ENCODE results near the gene SYTL3. TPM values are rescaled to one million over a fixed set of nuclear protein-coding genes. Genes with fewer than 3 reads are reported as not detected.

The SYTL3 gene
- total and polyA plus RNA-seq, 2 of the 8 experiments (the other 6 are each of a cell fraction or from before 2014, with no cell fraction given): 0.27 to 0.99 TPM

DNA sequence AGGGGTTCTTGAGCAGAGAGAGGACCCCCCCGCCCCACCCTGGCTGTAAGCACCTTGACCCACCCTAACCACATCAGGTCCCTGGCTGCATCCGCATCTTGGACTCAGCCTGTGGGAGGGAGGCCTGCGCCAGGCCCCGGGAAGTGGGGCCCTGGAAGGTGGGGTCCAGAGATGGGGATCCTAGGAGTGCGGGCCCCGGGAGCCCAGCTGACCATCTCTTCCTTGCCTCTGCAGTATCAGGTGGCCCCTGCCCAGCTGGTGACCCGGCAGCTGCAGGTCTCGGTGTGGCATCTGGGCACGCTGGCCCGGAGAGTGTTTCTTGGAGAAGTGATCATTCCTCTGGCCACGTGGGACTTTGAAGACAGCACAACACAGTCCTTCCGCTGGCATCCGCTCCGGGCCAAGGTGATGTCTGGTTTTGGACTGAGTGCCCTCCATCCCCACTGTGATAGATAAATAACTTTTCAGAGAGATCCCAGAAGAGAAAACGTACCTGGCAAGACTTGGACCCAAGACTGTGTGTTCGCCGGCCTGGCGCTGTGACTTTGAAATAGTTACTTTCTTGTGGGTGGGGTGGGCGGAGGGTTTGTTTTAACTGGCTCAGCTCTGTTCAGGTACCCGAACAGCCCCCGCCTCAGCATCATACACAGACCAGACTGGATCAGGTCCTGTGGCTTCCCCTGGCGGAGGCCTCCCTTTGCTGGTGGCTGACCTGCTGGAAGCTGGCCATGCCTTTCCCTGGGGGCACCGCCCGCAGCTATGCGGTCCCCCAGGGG, 107.3 kb downstream of the SYTL3 start:
- Histone ChIP-seq H4K91ac (replicated peaks; ENCODE audit: insufficient read length, low read length) (no peak overlapping the region), H4K5ac (ENCODE audit: insufficient read length, low read depth, low read length) (no peak overlapping the region), H3K9ac (replicated peaks in 1 of 4; ENCODE audit: extremely low read depth in 1 of 4, low read depth in 3 of 4, low read length in 3 of 4) (no peak overlapping the region), H3K9me3 (ENCODE audit: insufficient read depth in 2 of 2, low read depth in 1 of 2, low read length in 1 of 2) (no peaks in the 10 kb centered on the region), H3K4me3 (ENCODE audit: extremely low read depth in 1 of 4, insufficient read depth in 2 of 4, low read depth in 3 of 4, low read length in 4 of 4) (no peak overlapping the region), H2BK15ac (ENCODE audit: low read length) (no peak overlapping the region), H4K8ac (ENCODE audit: extremely low read depth, insufficient read depth, low read length) (peak overlapping the region; percentile 37; the same call in 1 of the 2 replicates), H2BK5ac (ENCODE audit: low read depth, low read length) (0 out of 2 replicates have a peak overlapping the region, but pooled peaks have one; percentile 44), H4K20me1 (replicated peaks in 1 of 2; ENCODE audit: control insufficient read depth in 1 of 2, insufficient read depth in 2 of 2, low read length in 2 of 2) (no peaks in the 10 kb centered on the region), H3K27ac (ENCODE audit: low read depth, low read length) (no peak overlapping the region), H3K79me2 (ENCODE audit: control insufficient read depth in 1 of 2, insufficient read depth in 2 of 2, low read length in 2 of 2) (no peaks in the 10 kb centered on the region), H2AFZ (ENCODE audit: low read length) (no peak overlapping the region), H2AK5ac (ENCODE audit: low read depth, low read length) (no peak overlapping the region), H3K36me3 (ENCODE audit: control insufficient read depth in 2 of 4, insufficient read depth in 4 of 4, low read length in 3 of 4) (no peaks in the 10 kb centered on the region), H3K23ac (ENCODE audit: insufficient read length) (no peak overlapping the region), H3K23me2 (ENCODE audit: low read depth, low read length) (no peaks in the 10 kb centered on the region), H3K4me2 (ENCODE audit: insufficient read depth in 1 of 2, low read depth in 2 of 2, low read length in 2 of 2) (no peak overlapping the region), H3K4ac (replicated peaks; ENCODE audit: insufficient read length, low read depth, low read length) (no peak overlapping the region), H3K79me1 (ENCODE audit: low read depth, low read length) (no peaks in the 10 kb centered on the region), H3K4me1 (replicated peaks in 1 of 4; ENCODE audit: control insufficient read depth in 3 of 4, insufficient read depth in 4 of 4, low read length in 3 of 4) (peaks cover 0 to 24% (median 9%) of the 10 kb centered on the region in 4 experiments; a peak in 6 of 7 replicates), H2BK20ac (ENCODE audit: low read length) (no peak overlapping the region), H3K27me3 (replicated peaks in 1 of 4; ENCODE audit: control insufficient read depth in 3 of 4, extremely low read depth in 1 of 4, insufficient read depth in 3 of 4, low read length in 3 of 4) (no peaks in the 10 kb centered on the region), H2BK12ac (ENCODE audit: low read depth, low read length) (peak overlapping the region; percentile 92; the same call in 1 of the 2 replicates), H3K56ac (replicated peaks; ENCODE audit: insufficient read length, low read depth, low read length) (no peak overlapping the region), H3K14ac (ENCODE audit: insufficient read length) (no peak overlapping the region), H2BK120ac (replicated peaks; ENCODE audit: low read depth, low read length) (peak overlapping the region; percentile 47), H3K18ac (ENCODE audit: extremely low read depth, low read length) (0 out of 2 replicates have a peak overlapping the region, but pooled peaks have one; percentile 68)
- FAIRE-seq (no peak), DNase-seq (ENCODE audit: low read depth in 1 of 2, low spot score in 2 of 2) (no peak)
- ChIA-PET CTCF (ENCODE audit: partially characterized antibody) (interaction anchor here (0.8 to 2.3 kb wide), 8 partner anchors 11 to 218 kb away, joined by 3 to 13 read pairs (median 4); no protein-coding TSS in a partner anchor), POLR2A (ENCODE audit: partially characterized antibody) (interaction anchor here (1.0 to 1.6 kb wide), 4 partner anchors 13 to 60 kb away, joined by 3 to 6 read pairs (median 4); no protein-coding TSS in a partner anchor)
- 88% methylated on average over 24 of the region's 25 CpGs; no CpG with 5 or more reads in 1 of the 2 experiments for WGBS, 2 experiments (ENCODE audit: extremely low coverage in 1 of 2, insufficient coverage in 1 of 2, insufficient read length in 1 of 2, insufficient replicate concordance in 2 of 2, low coverage in 1 of 2, low lambda C conversion rate in 2 of 2, missing lambda C conversion rate in 1 of 2)
- no peak for TF ChIP-seq FOSL1 (IDR thresholded peaks at IDR 0.05; ENCODE audit: insufficient read depth, low read depth, low read length)
- no peak for TF ChIP-seq RNF2 (IDR thresholded peaks at IDR 0.05; ENCODE audit: borderline replicate concordance, low read depth, low read length, missing control alignments, poor library complexity, severe bottlenecking)
- no peak for TF ChIP-seq EZH2 (IDR thresholded peaks at IDR 0.05; ENCODE audit: low read depth, low read length, severe bottlenecking)
- no peak for TF ChIP-seq KDM5A (IDR thresholded peaks at IDR 0.05; ENCODE audit: low read length)
- no peak for TF ChIP-seq CBX8 (IDR thresholded peaks at IDR 0.05; ENCODE audit: borderline replicate concordance, low read depth, low read length)
- TF ChIP-seq E2F6 (IDR thresholded peaks at IDR 0.05): no peak
- no peak for TF ChIP-seq SIX5 (IDR thresholded peaks at IDR 0.05; ENCODE audit: low read depth, low read length)
- no peak for TF ChIP-seq NRF1 (IDR thresholded peaks at IDR 0.05; ENCODE audit: low read depth, low read length)
- no peak for TF ChIP-seq SIN3A (conservative IDR thresholded peaks at IDR 0.05 in 1 of 2, IDR thresholded peaks at IDR 0.05 in 1 of 2; ENCODE audit: low read depth in 1 of 2, low read length in 2 of 2)
- no peak for TF ChIP-seq KDM4A (IDR thresholded peaks at IDR 0.05; ENCODE audit: low read depth, low read length, severe bottlenecking)
